IMR-90 (cell line): Measurements from ENCODE around the gene CEP128. TPM values are rescaled to one million over a fixed set of nuclear protein-coding genes. Genes with fewer than 3 reads are reported as not detected.
A peak's percentile ranks its signal among the peaks of the same experiment; 100 is the strongest.

Experiments
- ATAC-seq: fragments of 200-7000 bp; cut with Tn5 transposase; 2 replicates; pipeline ENCODE4 v1.9.1; 2020; ENCODE audit warnings: low read depth, mild to moderate bottlenecking, moderate library complexity
- BruUV-seq: library from RNA; stranded (reverse); fragments of 400-500 nt; replicated peaks from 2 replicates; lab custom pipeline; 2021; lab: Mats Ljungman, UMichigan
- CTCF ChIA-PET: fragments of 300-600 bp; formaldehyde crosslinking; extraction: SDS; loops from one replicate; lab custom pipeline; 2021; ENCODE audit warnings: antibody characterized with exemption; lab: Yijun Ruan, JAX
- POLR2A ChIA-PET: fragments of 300-600 bp; sonication (Branson Sonifier 250); formaldehyde crosslinking; loops from one replicate; lab custom pipeline; 2022; ENCODE audit warnings: antibody characterized with exemption; ENCODE audit not compliant: unreplicated experiment; lab: Charles Lee
- DNase-seq: peaks from one replicate; pipeline ENCODE4 v3.0.0; 2013
- H2AFZ ChIP-seq: replicated peaks from 2 replicates; pipeline ENCODE3; 2013; ENCODE audit warnings: low read length, mild to moderate bottlenecking; ENCODE audit not compliant: poor library complexity
- H2AK5ac ChIP-seq: 2 replicates; pipeline ENCODE4 v1.6.1; 2013; ENCODE audit warnings: low read depth, low read length, inconsistent platforms
- H2AK9ac ChIP-seq: replicated peaks from 2 replicates; pipeline ENCODE3; 2013; ENCODE audit warnings: mild to moderate bottlenecking, low read depth, low read length, moderate library complexity; ENCODE audit not compliant: poor library complexity
- H2BK120ac ChIP-seq: 2 replicates; pipeline ENCODE4 v1.6.1; 2013; ENCODE audit warnings: low read depth, low read length, inconsistent platforms
- H2BK15ac ChIP-seq: 3 replicates; pipeline ENCODE4 v1.6.1; 2013; ENCODE audit warnings: low read depth, low read length, inconsistent platforms
- H2BK20ac ChIP-seq: 2 replicates; pipeline ENCODE4 v1.6.1; 2013; ENCODE audit warnings: low read depth, mild to moderate bottlenecking, inconsistent platforms, low read length, moderate library complexity
- H2BK5ac ChIP-seq: 2 replicates; pipeline ENCODE4 v1.6.1; 2013; ENCODE audit warnings: mild to moderate bottlenecking, low read depth, low read length, inconsistent platforms; ENCODE audit not compliant: poor library complexity, severe bottlenecking
- H3K14ac ChIP-seq: replicated peaks from 2 replicates; pipeline ENCODE4 v1.6.1; 2013; ENCODE audit warnings: low read depth, low read length, inconsistent platforms
- H3K18ac ChIP-seq: 2 replicates; pipeline ENCODE4 v1.6.1; 2013; ENCODE audit warnings: low read depth, low read length, control low read depth
- H3K23ac ChIP-seq: 2 replicates; pipeline ENCODE4 v1.6.1; 2013; ENCODE audit warnings: low read depth, low read length, inconsistent platforms
- H3K27ac ChIP-seq: 2 replicates; pipeline ENCODE4 v1.5.1; 2013; ENCODE audit warnings: mild to moderate bottlenecking, control low read depth, low read length; ENCODE audit not compliant: insufficient read depth
- H3K27me3 ChIP-seq: 2 replicates; pipeline ENCODE4 v1.6.1; 2013; ENCODE audit warnings: low read length; ENCODE audit not compliant: control insufficient read depth, insufficient read depth
- H3K36me3 ChIP-seq: 2 replicates; pipeline ENCODE4 v1.6.1; 2013; ENCODE audit warnings: low read length, mixed read lengths; ENCODE audit not compliant: control insufficient read depth, insufficient read depth
- H3K4ac ChIP-seq: 2 replicates; pipeline ENCODE4 v1.6.1; 2013; ENCODE audit warnings: low read depth, low read length, inconsistent platforms
- H3K4me1 ChIP-seq: 2 replicates; pipeline ENCODE4 v1.6.1; 2013; ENCODE audit warnings: low read length, mixed read lengths; ENCODE audit not compliant: control insufficient read depth, insufficient read depth
- H3K4me2 ChIP-seq: 2 replicates; pipeline ENCODE4 v1.6.1; 2013; ENCODE audit warnings: low read depth, mild to moderate bottlenecking, control low read depth, low read length, moderate library complexity
- H3K4me3 ChIP-seq: 2 replicates; pipeline ENCODE4 v1.5.1; 2013; ENCODE audit warnings: low read depth, mild to moderate bottlenecking, control low read depth, low read length, moderate library complexity; ENCODE audit not compliant: insufficient read depth
- H3K56ac ChIP-seq: 2 replicates; pipeline ENCODE4 v1.6.1; 2013; ENCODE audit warnings: low read length, inconsistent platforms; ENCODE audit not compliant: insufficient read depth; ENCODE audit errors: extremely low read depth
- H3K79me1 ChIP-seq, 2 experiments: 2 replicates each; pipeline ENCODE4 v1.6.1; 2013; ENCODE audit warnings: low read length in 2 of 2, inconsistent platforms in 1 of 2, low read depth in 1 of 2
- H3K9ac ChIP-seq: 2 replicates; pipeline ENCODE4 v1.6.1; 2013; ENCODE audit warnings: low read depth, low read length, control low read depth
- H3K9me1 ChIP-seq: 2 replicates; pipeline ENCODE4 v1.6.1; 2013; ENCODE audit warnings: low read length, inconsistent platforms; ENCODE audit not compliant: insufficient read depth
- H3K9me3 ChIP-seq: 2 replicates; pipeline ENCODE4 v1.6.1; 2013; ENCODE audit warnings: low read length; ENCODE audit not compliant: control insufficient read depth, insufficient read depth
- H4K20me1 ChIP-seq: 2 replicates; pipeline ENCODE4 v1.6.1; 2013; ENCODE audit warnings: low read length, inconsistent platforms; ENCODE audit not compliant: insufficient read depth
- H4K5ac ChIP-seq: 2 replicates; pipeline ENCODE4 v1.6.1; 2013; ENCODE audit warnings: mild to moderate bottlenecking, low read depth, low read length, control low read depth
- H4K8ac ChIP-seq, 2 experiments: 2 replicates each; pipeline ENCODE4 v1.6.1; 2013; ENCODE audit warnings: low read depth in 2 of 2, low read length in 2 of 2, control low read depth in 1 of 2, inconsistent platforms in 1 of 2
- H4K91ac ChIP-seq: 2 replicates; pipeline ENCODE4 v1.6.1; 2013; ENCODE audit warnings: low read depth, low read length, inconsistent platforms; ENCODE audit not compliant: insufficient read depth
- BHLHE40 ChIP-seq: fragments of 150-350 bp; IDR thresholded peaks from 2 replicates; pipeline ENCODE4 v1.6.1; 2016; ENCODE audit warnings: mild to moderate bottlenecking, low read depth, low read length
- MAFK ChIP-seq: IDR thresholded peaks from 2 replicates; pipeline ENCODE4 v1.6.1; 2012; ENCODE audit warnings: low read depth, low read length, improper control_type of control experiment
- RFX5 ChIP-seq: IDR thresholded peaks from 2 replicates; pipeline ENCODE4 v1.8.0; 2012; ENCODE audit warnings: low read depth, mild to moderate bottlenecking, low read length, moderate library complexity
- WGBS, 2 experiments: methylation state at CpG; one replicate each; pipeline versions ENCODE4 v1.1.5 to v1.1.7; 2013; ENCODE audit warnings: missing lambda C conversion rate in 2 of 2; ENCODE audit not compliant: insufficient read length in 1 of 2; ENCODE audit errors: extremely low coverage in 2 of 2; 5-methylcytosine and 5-hydroxymethylcytosine counted together
- dilution Hi-C: fragments of 300-500 bp; cut with HindIII; formaldehyde crosslinking; loops from one replicate; pipeline ENCODE4 v1.14.3; 2018; ENCODE audit warnings: low sequenced_read_pairs; ENCODE audit not compliant: unreplicated experiment
- in situ Hi-C: fragments of 300-500 bp; cut with MboI; formaldehyde crosslinking; loops from 3 replicates; pipeline ENCODE4 v1.14.3; 2019; ENCODE audit warnings: low sequenced_read_pairs, inconsistent platforms, mixed read lengths
- intact Hi-C: fragments of 100-400 bp; cut with micrococcal nuclease; formaldehyde crosslinking; loops from 2 replicates; pipeline ENCODE4 v1.10.0; 2022
- polyA plus RNA-seq, 3 experiments: library from polyadenylated mRNA; depleted of rRNA; stranded (reverse); fragments of >200 nt; gene quantifications; 2 replicates each; pipeline ENCODE4 v1.2.3, GENCODE V29; 2012; ENCODE audit warnings: low replicate concordance in 1 of 3
- total RNA-seq: library from RNA; depleted of rRNA; stranded (reverse); fragments of >200 nt; gene quantifications from 2 replicates; pipeline ENCODE4 v1.2.3, GENCODE V29; 2012

The CEP128 gene
- total and polyA plus RNA-seq, 2 of the 4 experiments (the other 2 are of a cell fraction) = 1.9 to 5.7 TPM

DNA sequence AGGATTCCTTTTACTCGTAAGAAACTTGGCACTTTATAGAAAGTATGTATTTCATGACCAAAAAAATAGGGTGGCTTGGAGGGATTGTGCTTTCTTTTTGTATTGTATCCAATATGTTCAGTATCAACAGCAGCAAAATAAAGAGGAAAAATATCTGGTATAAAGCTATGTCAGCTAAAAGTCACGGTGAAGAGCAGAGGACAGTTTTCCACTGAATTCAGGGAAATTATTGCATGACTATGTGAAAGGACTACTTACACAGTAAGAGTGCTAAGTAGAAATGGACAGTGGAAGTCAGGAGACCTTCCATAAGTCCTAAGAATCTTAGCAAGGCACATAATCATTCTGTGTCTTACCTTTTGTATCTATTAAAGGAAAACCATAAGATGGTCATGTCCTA is 33.1 kb upstream of the CEP128 start:
- no peak overlapping the region for H4K5ac ChIP-seq
- H2AFZ ChIP-seq = no peak overlapping the region
- no peak for DNase-seq
- H3K27me3 ChIP-seq = peaks cover 17% of the 10 kb centered on the region
- peaks cover 2% of the 10 kb centered on the region; the same call in 1 of the 2 replicates for H3K4me1 ChIP-seq
- no peak overlapping the region for H3K23ac ChIP-seq
- H2AK9ac ChIP-seq = no peak overlapping the region
- no CpG with 5 or more reads among the region's 2 CpGs for WGBS, 2 experiments
- intact Hi-C loops = no loop called here
- BruUV-seq = no TSS peak
- H3K9me3 ChIP-seq = no peaks in the 10 kb centered on the region
- POLR2A ChIA-PET = no interaction called here
- H2BK15ac ChIP-seq = no peak overlapping the region
- H3K79me1 ChIP-seq = no peaks in the 10 kb centered on the region
- no peak overlapping the region for H4K91ac ChIP-seq
- CTCF ChIA-PET = interaction anchor here (2.0 kb wide), 1 partner anchor 19 kb away, joined by 5 read pairs; the partner anchor contains the start of gene TSHR
- H3K4ac ChIP-seq = no peak overlapping the region
- H3K9ac ChIP-seq = no peak overlapping the region
- no peak overlapping the region for H4K8ac ChIP-seq
- no peak overlapping the region for H2AK5ac ChIP-seq
- no peak overlapping the region for H3K14ac ChIP-seq
- H3K9me1 ChIP-seq = no peaks in the 10 kb centered on the region
- H4K20me1 ChIP-seq = no peaks in the 10 kb centered on the region
- dilution Hi-C loops = no loop called here
- no peak overlapping the region for H3K4me2 ChIP-seq
- H2BK20ac ChIP-seq = no peak overlapping the region
- TF ChIP-seq RFX5 = no peak
- no peak for TF ChIP-seq BHLHE40
- peak; percentile 19; the same call in 1 of the 2 replicates for TF ChIP-seq MAFK
- H3K27ac ChIP-seq = no peak overlapping the region
- H2BK5ac ChIP-seq = no peak overlapping the region
- no peaks in the 10 kb centered on the region for H3K36me3 ChIP-seq
- H3K18ac ChIP-seq = no peak overlapping the region
- no peak overlapping the region for H2BK120ac ChIP-seq
- ATAC-seq = no peak
- no peak overlapping the region for H3K56ac ChIP-seq
- H3K4me3 ChIP-seq = no peak overlapping the region
- in situ Hi-C loops = no loop called here
